Kidney (tissue), 14 donors: ENCODE data around the gene TMEM184C. TPM values are rescaled to one million over a fixed set of nuclear protein-coding genes. Genes with fewer than 3 reads are reported as not detected.

Experiments used
- DNase-seq, 5 donors: peaks; one replicate each; pipeline ENCODE4 v3.0.0-alpha.2; 2013 to 2020
- FAIRE-seq: peaks from 2 replicates; lab custom pipeline; 2012; peaks lifted over from hg19 to GRCh38; lab: Jason Lieb, UNC
- H3K27ac ChIP-seq, 2 donors: one replicate each; pipeline ENCODE4 v1.7.0; 2013; ENCODE audit warnings: low read depth in 2 of 2, low read length in 2 of 2, inconsistent platforms in 1 of 2
- H3K27me3 ChIP-seq: one replicate; pipeline ENCODE4 v1.7.1; 2013; ENCODE audit warnings: low read length, inconsistent platforms; ENCODE audit not compliant: control insufficient read depth, insufficient read depth
- H3K36me3 ChIP-seq, 3 donors: one replicate each; pipeline versions ENCODE4 v1.7.0 to v1.7.1; 2013; ENCODE audit warnings: low read length in 3 of 3, control low read depth in 1 of 3, inconsistent platforms in 1 of 3; ENCODE audit not compliant: insufficient read depth in 3 of 3, control insufficient read depth in 2 of 3
- H3K4me1 ChIP-seq, 3 donors: one replicate each; pipeline versions ENCODE4 v1.7.0 to v1.7.1; 2013; ENCODE audit warnings: low read length in 3 of 3, inconsistent platforms in 1 of 3, low read depth in 1 of 3; ENCODE audit not compliant: control insufficient read depth in 2 of 3, insufficient read depth in 2 of 3
- H3K4me3 ChIP-seq, 3 donors: one replicate each; pipeline versions ENCODE4 v1.7.0 to v1.8.1; 2013; ENCODE audit warnings: low read length in 3 of 3, control low read depth in 1 of 3, inconsistent platforms in 1 of 3
- H3K9ac ChIP-seq, 3 donors: one replicate each; pipeline versions ENCODE4 v1.7.0 to v1.7.1; 2013; ENCODE audit warnings: low read length in 3 of 3, control low read depth in 1 of 3, inconsistent platforms in 1 of 3
- H3K9me3 ChIP-seq, 3 donors: one replicate each; pipeline versions ENCODE4 v1.7.0 to v1.7.1; 2013; ENCODE audit warnings: low read length in 3 of 3, control low read depth in 1 of 3, inconsistent platforms in 1 of 3; ENCODE audit not compliant: control insufficient read depth in 2 of 3, insufficient read depth in 1 of 3
- CTCF ChIP-seq: IDR thresholded peaks from 3 replicates; pipeline ENCODE4 v1.5.1; 2012; ENCODE audit warnings: mild to moderate bottlenecking, moderate library complexity, borderline replicate concordance; ENCODE audit not compliant: insufficient read depth; ENCODE audit errors: extremely low read depth
- intact Hi-C: fragments of 100-400 bp; cut with DNase I; formaldehyde crosslinking; loops from one replicate; pipeline ENCODE4 v1.11.1; 2022
- polyA plus RNA-seq: library from polyadenylated mRNA; stranded (reverse); fragments of 350-450 nt; fragmentation: Illumina TruSeq; extraction: RNeasy Lipid Tissue Mini Kit (QIAGEN cat#74804); gene quantifications from one replicate; pipeline ENCODE4 v1.2.3, GENCODE V29; 2014; ENCODE audit warnings: low read depth, low replicate concordance; ENCODE audit not compliant: insufficient read depth
- total RNA-seq: library from RNA; stranded (reverse); fragmentation: NEBNext Ultra II Directional; extraction: Animal tissue kit (Norgen Biotek cat#: 25700); gene quantifications from one replicate; pipeline ENCODE4 v1.2.1, GENCODE V29; 2021
- donor health status: control.
- donor health status: control.
- donor health status: control.
- donor health status: control.
- donor health status: control.
- donor health status: DM: yes; HTN: yes; CAD: no.
- donor health status: Normal renal cell carcinoma (clear cell type).

The TMEM184C gene
- total and polyA plus RNA-seq, 2 donors from 2014 or later, result 16.2 to 33.7 TPM

GRCh38 chr4:147617841-147618691 is 869 bp downstream of the TMEM184C start:
- Histone ChIP-seq H3K27me3 (no peaks in the 10 kb centered on the region), H3K4me3 (peak overlapping the region; percentile 90 to 92 (median 91)), H3K36me3 (peaks cover 2 to 5% (median 3%) of the 10 kb centered on the region in 3 donors), H3K27ac (peak overlapping the region; percentile 81 to 94), H3K9me3 (no peaks in the 10 kb centered on the region), H3K9ac (peak overlapping the region; percentile 74 to 89 (median 76)), H3K4me1 (peaks cover 0 to 9% (median 6%) of the 10 kb centered on the region in 3 donors)
- DNase-seq (peak in 1 of 5 donors; percentile 24), FAIRE-seq (no peak)
- intact Hi-C loops, result no loop called here
- TF ChIP-seq CTCF, result no peak

- TF ChIP-seq CTCF, result no peak
- peak overlapping the region in 1 of 3 donors; percentile 8 for H3K4me3 ChIP-seq
- intact Hi-C loops, result no loop called here
- H3K9me3 ChIP-seq, result no peaks in the 10 kb centered on the region
- H3K36me3 ChIP-seq, result peaks cover 4 to 14% (median 10%) of the 10 kb centered on the region in 3 donors
- peaks cover 0 to 9% (median 6%) of the 10 kb centered on the region in 3 donors for H3K4me1 ChIP-seq
- no peak for DNase-seq
- H3K9ac ChIP-seq, result no peak overlapping the region
- H3K27ac ChIP-seq, result no peak overlapping the region
- no peak for FAIRE-seq
- no peaks in the 10 kb centered on the region for H3K27me3 ChIP-seq
Measured at GRCh38 chr4:147620315-147620714, 3.1 kb downstream of the TMEM184C start.

GRCh38 chr4:147625733-147626132 is 8.5 kb downstream of the TMEM184C start:
- intact Hi-C loops, result no loop called here
- no peak overlapping the region for H3K4me3 ChIP-seq
- no peaks in the 10 kb centered on the region for H3K27me3 ChIP-seq
- no peaks in the 10 kb centered on the region for H3K9me3 ChIP-seq
- DNase-seq, result no peak
- peaks cover 0 to 4% (median 0%) of the 10 kb centered on the region in 3 donors for H3K4me1 ChIP-seq
- TF ChIP-seq CTCF, result no peak
- no peak for FAIRE-seq
- no peak overlapping the region for H3K27ac ChIP-seq
- no peak overlapping the region for H3K9ac ChIP-seq
- peaks cover 7 to 46% (median 21%) of the 10 kb centered on the region in 3 donors for H3K36me3 ChIP-seq
